Heart left ventricle (tissue), 16 donors: ENCODE measurements around the gene FKBP7. TPM values are rescaled to one million over a fixed set of nuclear protein-coding genes. Genes with fewer than 3 reads are reported as not detected.
A peak's percentile ranks its signal among the peaks of the same experiment; 100 is the strongest.

Experiments used
- ATAC-seq, 4 donors: fragments of 200-7000 bp; cut with Tn5 transposase; one replicate each; pipeline ENCODE4 v1.9.1; 2020 to 2022; ENCODE audit warnings: moderate library complexity in 4 of 4, mild to moderate bottlenecking in 3 of 4, moderate number of reproducible peaks in 1 of 4
- DNase-seq, 5 donors: peaks; one replicate each; pipeline ENCODE4 v3.0.0-alpha.2; 2020
- H3K27ac ChIP-seq, 12 donors: fragments of 200-600 bp; sonication (generic) in 4 of 12; one replicate each; pipeline versions ENCODE4 v1.5.0 to v1.8.0; 2016 to 2022; ENCODE audit warnings: mild to moderate bottlenecking in 2 of 12
- H3K27me3 ChIP-seq, 9 donors: fragments of 200-600 bp; sonication (generic) in 2 of 9; one replicate each; pipeline versions ENCODE4 v1.5.1 to v1.8.0; 2016 to 2022; ENCODE audit warnings: mild to moderate bottlenecking in 3 of 9
- H3K36me3 ChIP-seq, 9 donors: fragments of 200-600 bp; sonication (generic) in 2 of 9; one replicate each; pipeline versions ENCODE4 v1.5.0 to v1.8.0; 2018 to 2022; ENCODE audit warnings: mild to moderate bottlenecking in 2 of 9
- H3K4me1 ChIP-seq, 12 donors: fragments of 200-600 bp; sonication (generic) in 4 of 12; one replicate each; pipeline versions ENCODE4 v1.5.0 to v1.8.0; 2016 to 2022; ENCODE audit warnings: mild to moderate bottlenecking in 3 of 12
- H3K4me3 ChIP-seq, 12 donors: fragments of 200-600 bp; sonication (generic) in 4 of 12; one replicate each; pipeline versions ENCODE4 v1.5.0 to v1.8.0; 2017 to 2022; ENCODE audit warnings: mild to moderate bottlenecking in 9 of 12, moderate library complexity in 4 of 12
- H3K9me3 ChIP-seq, 12 donors: fragments of 200-600 bp; sonication (generic) in 4 of 12; one replicate each; pipeline versions ENCODE4 v1.5.0 to v1.8.0; 2016 to 2022; ENCODE audit warnings: mild to moderate bottlenecking in 1 of 12
- POLR2A ChIP-seq, 2 donors: fragments of 450-650 bp; IDR thresholded peaks; one replicate each; pipeline ENCODE4 v1.6.1; 2017; ENCODE audit warnings: antibody characterized with exemption in 2 of 2, mild to moderate bottlenecking in 2 of 2, moderate library complexity in 2 of 2
- WGBS, 4 donors: extraction: QIAGEN DNeasy Blood & Tissue Kit in 2 of 4; methylation state at CpG; one replicate each; pipeline versions ENCODE4 v1.1.5 to v1.1.7; 2013 to 2018; 5-methylcytosine and 5-hydroxymethylcytosine counted together
- intact Hi-C, 10 donors: fragments of 100-400 bp; cut with DNase I; formaldehyde crosslinking; loops; one replicate each; pipeline versions ENCODE4 v1.11.1 to v1.14.2; 2022
- polyA plus RNA-seq, 2 donors: library from polyadenylated mRNA; stranded (reverse); fragments of 200-250 nt; gene quantifications; one replicate each; pipeline ENCODE4 v1.2.3, GENCODE V29; 2013
- total RNA-seq, 9 donors: library from RNA; depleted of rRNA in 2 of 9; stranded (reverse); fragments of >200 nt in 2 of 9; fragmentation: NEBNext Ultra II Directional in 3 of 9; extraction: Animal tissue kit (Norgen Biotek cat#: 25700) in 3 of 9; gene quantifications; one replicate each; pipeline versions ENCODE4 v1.1.0 to v1.2.4, GENCODE V29; 2016 to 2023
- TF ChIP-seq, protein P1 (sequence below), 12 donors: fragments of 200-600 bp; sonication (generic) in 4 of 12; IDR thresholded peaks; one replicate each; pipeline versions ENCODE4 v1.5.0 to v1.8.0; 2018 to 2022; ENCODE audit warnings: antibody characterized with exemption in 12 of 12, mild to moderate bottlenecking in 5 of 12
- donor health status: ischemic (EF 13 %, LVEDD 7.1; RV severe dilation, severe dysfunction).
- donor health status: healthy with polysubstance abuse.
- donor health status: DM: no; HTN: yes; CAD: no.
- donor health status: DM: no; HTN: no; CAD: no.
- donor health status: ischemic (EF 25% LVEDD 6.9; RV normal size, moderate dysfunction).
- donor health status: ischemic (EF 25% LVEDD 5.7; RV mildly dilated, moderate dysfunction).
- donor health status: healthy.
- donor health status: DM: yes; HTN: yes; CAD: no.
- donor health status: ischemic (EF 35%, LVEDD 5.7; RV mildly dilated, moderate dysfunction).
- donor health status: nonischemic (EF 11% LVEDD 7.7; RV severe dilation, severe dysfunction).
- donor health status: DM: yes; HTN: yes; CAD: no.
- donor health status: PGD.
- donor health status: ischemic (EF 29% LVEDD 5.4; RV normal size, mild dysfunction).
- donor health status: nonischemic (EF 23%, LVEDD 6.1; RV moderate dilation, normal function).

Gene FKBP7
- total and polyA plus RNA-seq, 11 donors, result 5.3 to 11.8 (median 9.0) TPM

DNA sequence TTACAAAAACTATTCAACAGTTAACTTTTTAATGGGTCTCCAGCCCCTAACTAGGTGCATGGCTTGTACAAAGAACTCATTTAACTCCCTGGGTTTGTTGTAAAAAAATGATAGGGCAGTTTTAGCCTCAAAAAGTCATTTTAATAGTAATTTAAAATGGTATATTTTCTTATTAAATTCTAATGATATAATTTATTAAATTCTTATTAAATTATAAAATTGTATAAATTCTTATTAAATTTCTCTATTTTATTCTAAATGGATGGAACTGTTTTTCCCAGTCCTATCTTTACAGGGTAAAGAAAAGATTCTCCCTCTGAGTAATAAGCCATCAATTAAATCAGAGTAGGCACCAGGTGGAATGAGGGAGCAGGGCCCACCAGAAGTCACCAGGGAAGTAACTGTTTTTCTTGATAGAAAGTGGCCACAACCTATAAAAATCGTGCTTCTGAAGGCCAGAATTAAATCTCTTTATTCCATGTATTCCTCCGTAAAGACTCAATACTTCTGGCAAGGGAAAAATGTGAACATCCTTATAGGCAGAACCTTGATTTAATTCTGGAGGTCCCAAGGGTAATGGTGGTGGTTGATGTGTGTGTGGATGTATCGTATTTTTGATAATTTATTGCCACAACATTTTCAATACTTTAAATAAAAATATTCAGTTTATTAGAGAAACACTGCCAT is 814 bp downstream of the FKBP7 start:
- DNase-seq (no peak), ATAC-seq (no peak)
- Histone ChIP-seq H3K9me3 (no peaks in the 10 kb centered on the region), H3K27ac (peak overlapping the region in 10 of 12 donors; percentile 85 to 97 (median 94)), H3K36me3 (no peaks in the 10 kb centered on the region), H3K4me1 (peaks cover 5 to 49% (median 30%) of the 10 kb centered on the region in 12 donors), H3K4me3 (peak overlapping the region; percentile 42 to 85 (median 72)), H3K27me3 (no peaks in the 10 kb centered on the region)
- WGBS, 4 donors, result 22 to 27% (median 24%) methylated on average over 3 of the region's 3 CpGs
- TF ChIP-seq, protein P1, sequence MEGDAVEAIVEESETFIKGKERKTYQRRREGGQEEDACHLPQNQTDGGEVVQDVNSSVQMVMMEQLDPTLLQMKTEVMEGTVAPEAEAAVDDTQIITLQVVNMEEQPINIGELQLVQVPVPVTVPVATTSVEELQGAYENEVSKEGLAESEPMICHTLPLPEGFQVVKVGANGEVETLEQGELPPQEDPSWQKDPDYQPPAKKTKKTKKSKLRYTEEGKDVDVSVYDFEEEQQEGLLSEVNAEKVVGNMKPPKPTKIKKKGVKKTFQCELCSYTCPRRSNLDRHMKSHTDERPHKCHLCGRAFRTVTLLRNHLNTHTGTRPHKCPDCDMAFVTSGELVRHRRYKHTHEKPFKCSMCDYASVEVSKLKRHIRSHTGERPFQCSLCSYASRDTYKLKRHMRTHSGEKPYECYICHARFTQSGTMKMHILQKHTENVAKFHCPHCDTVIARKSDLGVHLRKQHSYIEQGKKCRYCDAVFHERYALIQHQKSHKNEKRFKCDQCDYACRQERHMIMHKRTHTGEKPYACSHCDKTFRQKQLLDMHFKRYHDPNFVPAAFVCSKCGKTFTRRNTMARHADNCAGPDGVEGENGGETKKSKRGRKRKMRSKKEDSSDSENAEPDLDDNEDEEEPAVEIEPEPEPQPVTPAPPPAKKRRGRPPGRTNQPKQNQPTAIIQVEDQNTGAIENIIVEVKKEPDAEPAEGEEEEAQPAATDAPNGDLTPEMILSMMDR (IDR thresholded peaks at IDR 0.05), result no peak
- intact Hi-C loops, result loop anchor here in 3 of 10 donors (2.0 kb wide), 2 partner anchors 27 to 65 kb away; partner anchors contain the start of genes PJVK (in 2 of the 3) and PRKRA (in 2 of the 3)

DNA sequence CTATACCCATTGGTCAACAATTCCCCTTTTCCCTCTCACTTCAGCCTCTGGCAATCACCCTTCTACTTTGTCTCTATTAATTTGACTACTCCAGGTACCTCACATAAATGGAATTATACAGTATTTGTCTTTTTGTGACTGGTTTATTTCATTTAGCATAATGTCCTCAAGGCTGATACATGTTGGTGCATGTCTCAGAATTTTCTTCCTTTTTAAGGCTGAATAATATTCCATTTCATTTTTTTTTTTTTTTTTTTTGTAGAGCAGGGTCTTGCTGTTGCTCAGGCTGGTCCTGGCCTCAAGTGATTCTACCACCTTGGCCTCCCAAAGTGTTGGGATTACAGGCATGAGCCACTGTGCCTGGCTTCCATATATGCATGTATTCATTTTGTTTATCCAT is 1.9 kb downstream of the FKBP7 start:
- Histone ChIP-seq H3K9me3 (no peaks in the 10 kb centered on the region), H3K36me3 (no peaks in the 10 kb centered on the region), H3K27me3 (no peaks in the 10 kb centered on the region), H3K27ac (no peak overlapping the region), H3K4me3 (peak overlapping the region in 1 of 12 donors; percentile 75), H3K4me1 (peaks cover under 1 to 38% (median 19%) of the 10 kb centered on the region in 12 donors)
- ATAC-seq (no peak), DNase-seq (no peak)
- intact Hi-C loops, result no loop called here
- TF ChIP-seq POLR2A (IDR thresholded peaks at IDR 0.05), result no peak
- TF ChIP-seq, protein P1 (IDR thresholded peaks at IDR 0.05), result no peak

DNA sequence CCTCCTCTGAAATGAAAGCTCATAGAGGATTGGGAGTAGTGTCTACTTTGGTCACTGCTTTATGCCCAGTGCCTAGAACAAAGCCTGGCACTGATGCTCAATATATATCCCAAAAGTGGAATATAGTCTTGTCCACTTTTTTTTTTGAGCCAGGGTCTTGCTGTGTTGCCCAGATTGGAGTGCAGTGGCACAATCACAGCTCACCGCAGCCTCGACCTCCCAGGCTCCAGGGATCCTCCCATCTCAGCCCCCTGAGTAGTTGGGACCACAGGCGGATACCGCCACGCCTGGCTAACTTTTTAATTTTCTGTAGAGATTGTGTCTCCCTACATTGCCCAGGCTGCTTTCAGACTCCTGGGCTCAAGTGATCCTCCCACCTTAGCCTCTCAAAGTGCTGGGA is 3.8 kb downstream of the FKBP7 start:
- Histone ChIP-seq H3K27me3 (no peaks in the 10 kb centered on the region), H3K27ac (no peak overlapping the region), H3K4me1 (peaks cover 0 to 26% (median 11%) of the 10 kb centered on the region in 12 donors), H3K4me3 (no peak overlapping the region), H3K9me3 (no peaks in the 10 kb centered on the region), H3K36me3 (peaks cover 0 to 2% (median 0%) of the 10 kb centered on the region in 9 donors)
- WGBS, 4 donors, result 96 to 97% (median 96%) methylated on average over 5 of the region's 5 CpGs
- DNase-seq (no peak), ATAC-seq (no peak)
- intact Hi-C loops, result no loop called here
- no peak for TF ChIP-seq POLR2A (IDR thresholded peaks at IDR 0.05)
- TF ChIP-seq, protein P1 (IDR thresholded peaks at IDR 0.05), result no peak

DNA sequence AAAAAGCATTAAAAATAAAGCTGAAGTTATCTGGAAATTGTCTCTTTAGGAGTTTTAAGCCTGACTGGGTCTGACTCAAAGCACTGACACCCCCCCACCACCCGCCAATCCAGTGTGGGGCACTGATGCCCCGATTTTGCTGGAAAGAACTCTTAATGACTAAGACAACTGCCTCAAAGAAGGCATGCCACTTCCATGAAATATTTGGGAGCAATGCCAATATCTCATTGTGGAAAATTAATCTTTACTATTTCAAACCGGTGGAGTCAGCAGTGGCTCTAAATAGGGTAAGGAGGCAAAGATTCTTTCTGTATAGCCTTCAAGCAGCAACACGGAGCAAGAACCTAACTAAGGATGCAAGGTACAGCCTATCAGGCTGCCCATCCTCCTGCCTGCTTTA is 4.5 kb downstream of the FKBP7 start:
- intact Hi-C loops, result no loop called here
- peaks cover 0 to 21% (median 6%) of the 10 kb centered on the region in 12 donors for H3K4me1 ChIP-seq
- ATAC-seq (no peak), DNase-seq (no peak)
- WGBS, 4 donors, result 50 to 55% (median 54%) methylated on average over 4 of the region's 4 CpGs
- H3K4me3 ChIP-seq, result no peak overlapping the region
- H3K27ac ChIP-seq, result no peak overlapping the region
- H3K9me3 ChIP-seq, result no peaks in the 10 kb centered on the region
- no peak for TF ChIP-seq POLR2A (IDR thresholded peaks at IDR 0.05)
- TF ChIP-seq, protein P1 (IDR thresholded peaks at IDR 0.05), result no peak
- H3K27me3 ChIP-seq, result no peaks in the 10 kb centered on the region
- peaks cover 0 to 8% (median 2%) of the 10 kb centered on the region in 9 donors for H3K36me3 ChIP-seq
